Left forelimb (tissue), 1 donor: ENCODE results near the gene TELO2.
A peak's percentile ranks its signal among the peaks of the same experiment; 100 is the strongest.

Source experiments
- DNase-seq: peaks from one replicate; pipeline ENCODE4 v3.0.0-alpha.2; 2018; ENCODE audit warnings: low spot score

Gene TELO2

GRCh38 chr16:1518626-1519135, 25.5 kb downstream of the TELO2 start:
- DNase-seq, result no peak

GRCh38 chr16:1519831-1520230, 26.7 kb downstream of the TELO2 start:
- DNase-seq, result no peak

GRCh38 chr16:1520461-1520860, 27.3 kb downstream of the TELO2 start:
- no peak for DNase-seq

GRCh38 chr16:1523581-1524245, 30.6 kb downstream of the TELO2 start:
- no peak for DNase-seq

GRCh38 chr16:1524366-1524765, 31.2 kb downstream of the TELO2 start:
- DNase-seq, result no peak

- DNase-seq, result no peak
Observed at GRCh38 chr16:1525871-1526607, 32.9 kb downstream of the TELO2 start.

GRCh38 chr16:1526608-1527555, 33.7 kb downstream of the TELO2 start:
- no peak for DNase-seq

GRCh38 chr16:1527836-1528811, 35.0 kb downstream of the TELO2 start:
- DNase-seq, result no peak

- DNase-seq, result no peak
Observed at GRCh38 chr16:1528921-1529537, 35.9 kb downstream of the TELO2 start.

- no peak for DNase-seq
Observed at GRCh38 chr16:1530349-1530882, 37.3 kb downstream of the TELO2 start.

- DNase-seq, result no peak
Observed at GRCh38 chr16:1530883-1531637, 37.9 kb downstream of the TELO2 start.

GRCh38 chr16:1531638-1531910, 38.4 kb downstream of the TELO2 start:
- no peak for DNase-seq

- no peak for DNase-seq
Observed at GRCh38 chr16:1532081-1532760, 39.1 kb downstream of the TELO2 start.

GRCh38 chr16:1532771-1533170, 39.6 kb downstream of the TELO2 start:
- DNase-seq, result no peak

- DNase-seq, result peak; percentile 81
Observed at GRCh38 chr16:1533443-1533951, 40.3 kb downstream of the TELO2 start, which contains the start of gene TMEM204. Gene TMEM204 (plus strand): TSS chr16:1533666. CDS start chr16:1534276, 610 bp downstream.

GRCh38 chr16:1534021-1535020, 41.2 kb downstream of the TELO2 start:
- no peak for DNase-seq

GRCh38 chr16:1535391-1536291, 42.5 kb downstream of the TELO2 start:
- DNase-seq, result no peak
